Kidney (tissue), 14 donors: ENCODE data around the gene AK5. TPM values are rescaled to one million over a fixed set of nuclear protein-coding genes. Genes with fewer than 3 reads are reported as not detected.
A peak's percentile ranks its signal among the peaks of the same experiment; 100 is the strongest.

Source experiments
- DNase-seq, 5 donors: peaks; one replicate each; pipeline ENCODE4 v3.0.0-alpha.2; 2013 to 2020
- FAIRE-seq: peaks from 2 replicates; lab custom pipeline; 2012; peaks lifted over from hg19 to GRCh38; lab: Jason Lieb, UNC
- H3K27ac ChIP-seq, 2 donors: one replicate each; pipeline ENCODE4 v1.7.0; 2013; ENCODE audit warnings: low read depth in 2 of 2, low read length in 2 of 2, inconsistent platforms in 1 of 2
- H3K27me3 ChIP-seq: one replicate; pipeline ENCODE4 v1.7.1; 2013; ENCODE audit warnings: low read length, inconsistent platforms; ENCODE audit not compliant: control insufficient read depth, insufficient read depth
- H3K36me3 ChIP-seq, 3 donors: one replicate each; pipeline versions ENCODE4 v1.7.0 to v1.7.1; 2013; ENCODE audit warnings: low read length in 3 of 3, control low read depth in 1 of 3, inconsistent platforms in 1 of 3; ENCODE audit not compliant: insufficient read depth in 3 of 3, control insufficient read depth in 2 of 3
- H3K4me1 ChIP-seq, 3 donors: one replicate each; pipeline versions ENCODE4 v1.7.0 to v1.7.1; 2013; ENCODE audit warnings: low read length in 3 of 3, inconsistent platforms in 1 of 3, low read depth in 1 of 3; ENCODE audit not compliant: control insufficient read depth in 2 of 3, insufficient read depth in 2 of 3
- H3K4me3 ChIP-seq, 3 donors: one replicate each; pipeline versions ENCODE4 v1.7.0 to v1.8.1; 2013; ENCODE audit warnings: low read length in 3 of 3, control low read depth in 1 of 3, inconsistent platforms in 1 of 3
- H3K9ac ChIP-seq, 3 donors: one replicate each; pipeline versions ENCODE4 v1.7.0 to v1.7.1; 2013; ENCODE audit warnings: low read length in 3 of 3, control low read depth in 1 of 3, inconsistent platforms in 1 of 3
- H3K9me3 ChIP-seq, 3 donors: one replicate each; pipeline versions ENCODE4 v1.7.0 to v1.7.1; 2013; ENCODE audit warnings: low read length in 3 of 3, control low read depth in 1 of 3, inconsistent platforms in 1 of 3; ENCODE audit not compliant: control insufficient read depth in 2 of 3, insufficient read depth in 1 of 3
- intact Hi-C: fragments of 100-400 bp; cut with DNase I; formaldehyde crosslinking; loops from one replicate; pipeline ENCODE4 v1.11.1; 2022
- polyA plus RNA-seq: library from polyadenylated mRNA; stranded (reverse); fragments of 350-450 nt; fragmentation: Illumina TruSeq; extraction: RNeasy Lipid Tissue Mini Kit (QIAGEN cat#74804); gene quantifications from one replicate; pipeline ENCODE4 v1.2.3, GENCODE V29; 2014; ENCODE audit warnings: low read depth, low replicate concordance; ENCODE audit not compliant: insufficient read depth
- total RNA-seq: library from RNA; stranded (reverse); fragmentation: NEBNext Ultra II Directional; extraction: Animal tissue kit (Norgen Biotek cat#: 25700); gene quantifications from one replicate; pipeline ENCODE4 v1.2.1, GENCODE V29; 2021
- TF ChIP-seq, protein P1 (sequence below): IDR thresholded peaks from 3 replicates; pipeline ENCODE4 v1.5.1; 2012; ENCODE audit warnings: mild to moderate bottlenecking, moderate library complexity, borderline replicate concordance; ENCODE audit not compliant: insufficient read depth; ENCODE audit errors: extremely low read depth
- donor health status: control.
- donor health status: control.
- donor health status: control.
- donor health status: control.
- donor health status: control.
- donor health status: DM: yes; HTN: yes; CAD: no.
- donor health status: Normal renal cell carcinoma (clear cell type).

AK5 gene
- total and polyA plus RNA-seq, 2 donors from 2014 or later = 1.7 to 2.5 TPM

GRCh38 chr1:77592906-77593305, 311.1 kb downstream of the AK5 start:
- H3K9me3 ChIP-seq = no peaks in the 10 kb centered on the region
- H3K27ac ChIP-seq = no peak overlapping the region
- no peaks in the 10 kb centered on the region for H3K36me3 ChIP-seq
- no peak for DNase-seq
- no peak for FAIRE-seq
- intact Hi-C loops = no loop called here
- TF ChIP-seq, protein P1, sequence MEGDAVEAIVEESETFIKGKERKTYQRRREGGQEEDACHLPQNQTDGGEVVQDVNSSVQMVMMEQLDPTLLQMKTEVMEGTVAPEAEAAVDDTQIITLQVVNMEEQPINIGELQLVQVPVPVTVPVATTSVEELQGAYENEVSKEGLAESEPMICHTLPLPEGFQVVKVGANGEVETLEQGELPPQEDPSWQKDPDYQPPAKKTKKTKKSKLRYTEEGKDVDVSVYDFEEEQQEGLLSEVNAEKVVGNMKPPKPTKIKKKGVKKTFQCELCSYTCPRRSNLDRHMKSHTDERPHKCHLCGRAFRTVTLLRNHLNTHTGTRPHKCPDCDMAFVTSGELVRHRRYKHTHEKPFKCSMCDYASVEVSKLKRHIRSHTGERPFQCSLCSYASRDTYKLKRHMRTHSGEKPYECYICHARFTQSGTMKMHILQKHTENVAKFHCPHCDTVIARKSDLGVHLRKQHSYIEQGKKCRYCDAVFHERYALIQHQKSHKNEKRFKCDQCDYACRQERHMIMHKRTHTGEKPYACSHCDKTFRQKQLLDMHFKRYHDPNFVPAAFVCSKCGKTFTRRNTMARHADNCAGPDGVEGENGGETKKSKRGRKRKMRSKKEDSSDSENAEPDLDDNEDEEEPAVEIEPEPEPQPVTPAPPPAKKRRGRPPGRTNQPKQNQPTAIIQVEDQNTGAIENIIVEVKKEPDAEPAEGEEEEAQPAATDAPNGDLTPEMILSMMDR = no peak
- H3K4me3 ChIP-seq = no peak overlapping the region
- H3K4me1 ChIP-seq = no peaks in the 10 kb centered on the region
- H3K9ac ChIP-seq = no peak overlapping the region
- no peaks in the 10 kb centered on the region for H3K27me3 ChIP-seq

DNA sequence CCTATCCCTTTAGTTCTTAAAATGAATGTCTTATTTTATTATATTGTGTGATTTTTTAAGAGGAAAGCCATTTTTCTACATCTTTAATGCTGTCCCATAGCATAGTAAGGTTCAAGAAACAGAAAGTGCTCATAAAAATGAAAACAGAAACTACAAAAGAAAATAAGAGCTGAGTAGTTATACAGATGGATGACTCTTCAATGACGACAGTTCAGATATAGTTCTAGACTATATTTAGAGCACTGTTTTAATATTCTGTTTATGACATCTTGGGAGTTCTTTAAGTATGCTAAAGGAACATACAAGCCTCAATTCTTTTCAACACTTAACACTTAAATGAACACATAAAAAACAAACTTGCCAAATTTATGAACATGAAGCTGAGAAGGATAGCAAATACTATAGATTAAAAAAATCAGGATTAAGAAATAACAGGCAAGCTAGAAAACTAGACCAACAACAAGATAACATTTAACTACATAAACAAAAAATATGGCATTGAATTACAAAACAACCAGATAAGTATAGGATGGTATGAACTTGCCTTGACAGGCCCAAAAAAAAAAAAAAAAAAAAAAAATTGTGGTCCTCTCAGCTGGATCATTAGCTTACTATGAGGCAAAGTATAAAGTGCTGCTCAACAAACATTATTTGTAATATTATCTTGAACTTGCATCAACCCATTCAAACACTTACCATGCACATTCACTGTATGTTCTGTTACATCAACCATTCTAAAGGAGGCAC, 312.7 kb downstream of the AK5 start:
- H3K4me1 ChIP-seq = no peaks in the 10 kb centered on the region

DNA sequence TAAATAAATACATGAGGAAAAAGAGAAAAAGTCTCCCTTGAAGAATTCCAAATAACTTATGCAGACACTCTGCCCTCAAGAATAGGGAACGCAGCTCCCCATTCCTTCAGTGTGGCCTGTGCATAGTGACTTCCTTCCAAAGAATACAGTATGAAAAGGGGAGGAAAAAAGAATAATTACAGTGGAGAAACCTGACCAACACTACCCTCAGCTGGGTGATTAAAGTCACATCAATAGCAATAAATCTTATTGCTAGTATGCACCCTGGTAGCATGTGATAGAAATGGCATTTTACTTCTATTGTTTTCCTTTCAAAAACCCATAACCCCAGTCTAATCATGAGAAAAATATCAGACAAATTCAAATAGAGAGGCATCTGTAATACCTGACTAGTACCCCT, 315.5 kb downstream of the AK5 start:
- Histone ChIP-seq H3K27ac (no peak overlapping the region), H3K36me3 (no peaks in the 10 kb centered on the region), H3K9ac (no peak overlapping the region), H3K4me3 (no peak overlapping the region), H3K27me3 (no peaks in the 10 kb centered on the region), H3K9me3 (no peaks in the 10 kb centered on the region), H3K4me1 (no peaks in the 10 kb centered on the region)
- TF ChIP-seq, protein P1 = no peak
- intact Hi-C loops = no loop called here
- peak in 1 of 5 donors; percentile 9 for DNase-seq
- FAIRE-seq = no peak

More for the DNA sequence above, 312.7 kb downstream of the AK5 start:
- Histone ChIP-seq H3K27me3 (no peaks in the 10 kb centered on the region), H3K36me3 (no peaks in the 10 kb centered on the region), H3K9me3 (no peaks in the 10 kb centered on the region), H3K9ac (no peak overlapping the region), H3K27ac (no peak overlapping the region), H3K4me3 (no peak overlapping the region)
- no peak for FAIRE-seq
- no peak for DNase-seq
- TF ChIP-seq, protein P1 = no peak
- intact Hi-C loops = no loop called here
